Peyer's patch (tissue), 4 donors: ENCODE results near the gene TASOR.

ENCODE experiments used
- POLR2A ChIP-seq, 2 donors: fragments of 450-650 bp; IDR thresholded peaks; one replicate each; pipeline ENCODE4 v1.5.1; 2017; ENCODE audit warnings: antibody characterized with exemption in 2 of 2, mild to moderate bottlenecking in 2 of 2, moderate library complexity in 2 of 2
- TF ChIP-seq, protein P1 (sequence below), 6 experiments: fragments of 450-650 bp in 4 of 6; fragments of 200-600 bp in 2 of 6; sonication (generic) in 1 of 6; IDR thresholded peaks; one replicate each; pipeline ENCODE4 v1.5.1; 2017 to 2019; ENCODE audit warnings: antibody characterized with exemption in 6 of 6, mild to moderate bottlenecking in 3 of 6, moderate library complexity in 1 of 6

DNA sequence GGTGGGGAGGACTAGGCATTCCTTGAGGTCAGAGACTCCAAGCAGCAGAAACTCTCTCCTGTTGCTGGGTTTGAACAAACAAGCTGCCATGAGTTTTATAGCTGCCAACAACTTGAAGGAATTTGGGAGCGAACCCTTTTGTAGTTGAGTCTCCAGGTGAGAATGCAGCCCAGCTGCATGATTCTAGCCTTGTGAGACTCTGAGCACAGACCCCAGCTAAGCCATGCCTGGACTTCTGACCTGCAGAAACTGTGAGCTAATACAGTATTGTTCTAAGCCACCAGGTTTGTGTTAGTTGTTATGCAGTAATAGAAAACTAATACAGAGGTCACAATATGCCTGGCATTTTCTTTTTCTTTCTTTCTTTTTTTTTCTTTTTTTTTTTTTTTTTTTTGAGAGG is 6.2 kb upstream of the TASOR start:
- TF ChIP-seq, protein P1, sequence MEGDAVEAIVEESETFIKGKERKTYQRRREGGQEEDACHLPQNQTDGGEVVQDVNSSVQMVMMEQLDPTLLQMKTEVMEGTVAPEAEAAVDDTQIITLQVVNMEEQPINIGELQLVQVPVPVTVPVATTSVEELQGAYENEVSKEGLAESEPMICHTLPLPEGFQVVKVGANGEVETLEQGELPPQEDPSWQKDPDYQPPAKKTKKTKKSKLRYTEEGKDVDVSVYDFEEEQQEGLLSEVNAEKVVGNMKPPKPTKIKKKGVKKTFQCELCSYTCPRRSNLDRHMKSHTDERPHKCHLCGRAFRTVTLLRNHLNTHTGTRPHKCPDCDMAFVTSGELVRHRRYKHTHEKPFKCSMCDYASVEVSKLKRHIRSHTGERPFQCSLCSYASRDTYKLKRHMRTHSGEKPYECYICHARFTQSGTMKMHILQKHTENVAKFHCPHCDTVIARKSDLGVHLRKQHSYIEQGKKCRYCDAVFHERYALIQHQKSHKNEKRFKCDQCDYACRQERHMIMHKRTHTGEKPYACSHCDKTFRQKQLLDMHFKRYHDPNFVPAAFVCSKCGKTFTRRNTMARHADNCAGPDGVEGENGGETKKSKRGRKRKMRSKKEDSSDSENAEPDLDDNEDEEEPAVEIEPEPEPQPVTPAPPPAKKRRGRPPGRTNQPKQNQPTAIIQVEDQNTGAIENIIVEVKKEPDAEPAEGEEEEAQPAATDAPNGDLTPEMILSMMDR (IDR thresholded peaks at IDR 0.05): no peak
- no peak for TF ChIP-seq POLR2A (IDR thresholded peaks at IDR 0.05)
